AG04449 (cell line): Measurements from ENCODE around the gene PAQR5.
"Not testable (repeated sequence)": the region's sequence is repeated elsewhere in the genome, so short reads cannot be mapped to it uniquely, and the experiment has no call there.

Experiments used
- CTCF ChIA-PET: fragments of 350-600 bp; formaldehyde crosslinking; extraction: SDS; loops from one replicate; lab custom pipeline; 2021; ENCODE audit warnings: antibody characterized with exemption; lab: Yijun Ruan, JAX
- POLR2A ChIA-PET: fragments of 400-600, 350-600 bp; formaldehyde crosslinking; extraction: SDS; loops from one replicate; lab custom pipeline; 2020; ENCODE audit warnings: antibody characterized with exemption, inconsistent platforms; lab: Yijun Ruan, JAX
- DNase-seq: peaks from one replicate; pipeline ENCODE4 v3.0.0-alpha.2; 2010; ENCODE audit warnings: low read depth, low spot score
- H3K4me3 ChIP-seq: 2 replicates; pipeline ENCODE4 v1.5.1; 2011; ENCODE audit warnings: low read depth, mild to moderate bottlenecking, control low read depth, low read length
- CTCF ChIP-seq: IDR thresholded peaks from one replicate; pipeline ENCODE4 v1.5.1; 2011; ENCODE audit warnings: mild to moderate bottlenecking, moderate library complexity, low read length, control low read depth, inconsistent platforms; ENCODE audit not compliant: insufficient read depth; ENCODE audit errors: missing control alignments

PAQR5 gene

GRCh38 chr15:69439623-69440022 is 140.9 kb downstream of the PAQR5 start:
- H3K4me3 ChIP-seq: no peak overlapping the region
- no peak for DNase-seq
- ChIA-PET CTCF (interaction anchor here (1.1 to 2.3 kb wide), 2 partner anchors 10 to 23 kb away, joined by 3 to 7 read pairs; no protein-coding TSS in a partner anchor), POLR2A (interaction anchor here (2.0 kb wide), 1 partner anchor 14 kb away, joined by 6 read pairs; the partner anchor contains the start of gene RPLP1)
- no peak for TF ChIP-seq CTCF

- no peak overlapping the region for H3K4me3 ChIP-seq
- no peak for TF ChIP-seq CTCF
- no peak for DNase-seq
- CTCF ChIA-PET: interaction anchor here (1.0 to 1.3 kb wide), 3 partner anchors 9 to 23 kb away, joined by 4 to 6 read pairs (median 4); partner anchors contain the start of gene RPLP1
- POLR2A ChIA-PET: no interaction called here
These were observed 144.4 kb downstream of the PAQR5 start for GRCh38 chr15:69443032-69443611.

GRCh38 chr15:69444686-69445085 is 146.0 kb downstream of the PAQR5 start:
- CTCF ChIA-PET: no interaction called here
- no peak overlapping the region for H3K4me3 ChIP-seq
- no peak for TF ChIP-seq CTCF
- DNase-seq: no peak
- POLR2A ChIA-PET: interaction anchor here (0.7 kb wide), 1 partner anchor 8 kb away, joined by 3 read pairs; the partner anchor contains the start of gene RPLP1

GRCh38 chr15:69446953-69447352 is 148.2 kb downstream of the PAQR5 start:
- POLR2A ChIA-PET: interaction anchor here (0.6 kb wide), 1 partner anchor 67 kb away, joined by 3 read pairs; no protein-coding TSS in a partner anchor
- no peak for TF ChIP-seq CTCF
- no peak for DNase-seq
- CTCF ChIA-PET: interaction anchor here (1.5 to 1.9 kb wide), 2 partner anchors 10 to 16 kb away, joined by 5 to 6 read pairs; no protein-coding TSS in a partner anchor
- H3K4me3 ChIP-seq: no peak overlapping the region

- DNase-seq, H3K4me3 ChIP-seq, POLR2A ChIA-PET: not testable (repeated sequence)
- CTCF ChIA-PET: interaction anchor here (0.8 to 8.6 kb wide), 2 partner anchors 11 to 16 kb away, joined by 3 to 113 read pairs; no protein-coding TSS in a partner anchor
These were observed 151.5 kb downstream of the PAQR5 start for GRCh38 chr15:69450221-69450620.

GRCh38 chr15:69450968-69451695 is 152.4 kb downstream of the PAQR5 start:
- no peak for TF ChIP-seq CTCF
- CTCF ChIA-PET: interaction anchor here (0.9 to 8.6 kb wide), 5 partner anchors 8 to 392 kb away, joined by 3 to 113 read pairs (median 6); no protein-coding TSS in a partner anchor

More at GRCh38 chr15:69450968-69451695, 152.4 kb downstream of the PAQR5 start:
- H3K4me3 ChIP-seq: no peak overlapping the region
- DNase-seq: no peak
- POLR2A ChIA-PET: interaction anchor here (0.7 to 3.0 kb wide), 4 partner anchors 27 to 47 kb away, joined by 3 to 23 read pairs (median 8); partner anchors contain the start of gene KIF23
